SK-N-MC (cell line): ENCODE measurements around the gene LGALS3BP.

Experiments
- EZH2 ChIP-seq: fragments of 200-600 bp; sonication (generic); IDR thresholded peaks from one replicate; pipeline ENCODE4 v1.6.1; 2017; ENCODE audit warnings: antibody characterized with exemption
- FOXP2 ChIP-seq: optimal IDR thresholded peaks from 2 replicates; pipeline ENCODE3; 2011; ENCODE audit warnings: mild to moderate bottlenecking, moderate library complexity; ENCODE audit not compliant: insufficient read depth; ENCODE audit errors: extremely low read length, control extremely low read depth
- POLR2AphosphoS5 ChIP-seq: IDR thresholded peaks from 2 replicates; pipeline ENCODE4 v1.6.1; 2012; ENCODE audit warnings: mild to moderate bottlenecking, low read depth, low read length, borderline replicate concordance

DNA sequence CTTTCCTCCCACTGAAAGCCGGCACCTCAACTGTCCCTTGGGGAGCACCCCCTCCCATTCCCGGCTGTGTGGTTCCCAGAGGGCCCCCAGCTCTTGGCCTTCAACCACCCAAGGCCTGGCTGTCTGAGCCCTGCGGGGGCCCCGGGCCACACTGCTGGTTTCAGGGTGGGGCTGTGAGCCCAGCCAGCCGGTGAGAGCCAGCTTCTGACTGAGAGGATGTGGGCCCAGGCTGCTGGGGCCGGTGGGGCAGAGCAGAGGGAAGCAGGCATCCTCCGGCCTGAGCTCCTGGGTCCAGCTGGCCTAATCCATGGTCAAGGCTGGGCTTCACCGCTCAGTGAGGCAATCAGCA is 875 bp upstream of the LGALS3BP start:
- TF ChIP-seq POLR2AphosphoS5 (no peak), EZH2 (no peak), FOXP2 (no peak)
